ENCODE data around the gene PAN3. TPM values are rescaled to one million over a fixed set of nuclear protein-coding genes. Genes with fewer than 3 reads are reported as not detected.
"Not testable (repeated sequence)": the region's sequence is repeated elsewhere in the genome, so short reads cannot be mapped to it uniquely, and the experiment has no call there.

PAN3 gene
- total RNA-seq, 4 donors from 2014 or later: 41.7 to 68.3 (median 42.2) TPM

GRCh38 chr13:28097503-28097902 lies 40.8 kb upstream of the PAN3 start:
- no peak for TF ChIP-seq POLR2A (IDR thresholded peaks at IDR 0.05)
- TF ChIP-seq EP300 (IDR thresholded peaks at IDR 0.05): no peak
- TF ChIP-seq POLR2AphosphoS5 (IDR thresholded peaks at IDR 0.05): no peak
- no peak for TF ChIP-seq CTCF (IDR thresholded peaks at IDR 0.05)
- 58% methylated on average over 3 of the region's 3 CpGs for WGBS
- H3K36me3 ChIP-seq: no peaks in the 10 kb centered on the region
- peaks cover 82% of the 10 kb centered on the region for H3K27me3 ChIP-seq
- H3K27ac ChIP-seq: no peak overlapping the region
- no peak overlapping the region for H3K4me3 ChIP-seq
- no peak for DNase-seq (ENCODE audit: low spot score in 2 of 2)
- H3K9me3 ChIP-seq: no peaks in the 10 kb centered on the region
- peaks cover 15% of the 10 kb centered on the region for H3K4me1 ChIP-seq

DNA sequence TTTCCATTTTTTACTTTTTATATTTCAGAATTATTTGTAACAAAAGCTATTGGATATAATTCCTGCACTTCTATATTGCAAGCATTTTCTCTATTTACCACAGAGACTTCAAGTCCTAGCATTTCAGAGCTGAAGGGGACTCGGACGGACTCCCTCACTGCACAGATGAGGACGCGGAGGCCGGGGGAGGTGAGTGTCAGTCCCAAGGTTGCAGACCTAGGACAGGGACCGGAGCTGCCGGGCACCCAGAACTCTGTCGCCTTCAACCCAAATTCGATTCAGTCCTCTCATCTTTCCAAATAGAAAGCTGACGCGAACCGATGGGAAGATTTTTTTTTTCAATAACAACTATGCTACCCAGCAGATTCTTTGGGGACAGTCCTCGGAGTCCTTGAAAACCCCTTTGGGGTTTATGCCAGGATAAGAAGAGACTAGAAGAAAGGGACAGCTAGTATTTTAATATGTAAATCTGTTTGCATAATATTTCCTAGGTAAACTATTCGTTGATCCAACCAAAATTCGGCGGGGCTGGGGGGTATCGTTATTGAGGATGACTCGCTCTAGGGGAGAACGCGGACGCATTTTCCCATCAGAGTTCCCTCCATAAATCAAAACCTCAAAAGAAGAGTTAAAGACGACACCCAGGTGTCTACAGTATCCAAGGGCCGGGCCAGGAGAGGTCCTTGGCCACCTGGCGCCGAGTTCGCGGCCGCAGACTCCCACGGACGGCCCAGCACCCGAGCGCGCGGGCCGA lies 38.8 kb upstream of the PAN3 start:
- DNase-seq (ENCODE audit: low spot score in 2 of 2): no peak
- peaks cover 84% of the 10 kb centered on the region for H3K27me3 ChIP-seq
- no peak overlapping the region for H3K27ac ChIP-seq
- WGBS: 15% methylated on average over 23 of the region's 35 CpGs
- peak overlapping the region; percentile 52 for H3K4me3 ChIP-seq
- H3K36me3 ChIP-seq: no peaks in the 10 kb centered on the region
- H3K4me1 ChIP-seq: peaks cover 15% of the 10 kb centered on the region
- no peaks in the 10 kb centered on the region for H3K9me3 ChIP-seq
- TF ChIP-seq POLR2AphosphoS5 (IDR thresholded peaks at IDR 0.05): no peak

- no peak for DNase-seq (ENCODE audit: low spot score in 2 of 2)
- Histone ChIP-seq H3K27ac (no peak within 1 kb of the TSS), H3K27me3 (peaks cover 77% of the 10 kb centered on the region), H3K4me1 (peaks cover 15% of the 10 kb centered on the region), H3K9me3 (no peaks in the 10 kb centered on the region), H3K36me3 (no peaks in the 10 kb centered on the region), H3K4me3 (peak within 1 kb of the TSS; percentile 52)
- TF ChIP-seq POLR2AphosphoS5 (IDR thresholded peaks at IDR 0.05): no peak
- WGBS: 4% methylated on average over 16 of the region's 106 CpGs
Measured at GRCh38 chr13:28100150-28101121, 37.9 kb upstream of the PAN3 start, which contains the start of gene FLT3. TSS of gene FLT3 (minus strand) at chr13:28100576. CDS start at chr13:28100510, 66 bp downstream.

- H3K27me3 ChIP-seq: peaks cover 64% of the 10 kb centered on the region
- H3K36me3 ChIP-seq; H3K27ac ChIP-seq; H3K4me3 ChIP-seq; DNase-seq (ENCODE audit: low spot score in 2 of 2); H3K9me3 ChIP-seq: not testable (repeated sequence)
- peaks cover 15% of the 10 kb centered on the region for H3K4me1 ChIP-seq
- 90% methylated on average over 4 of the region's 4 CpGs for WGBS
Measured at GRCh38 chr13:28101886-28102285, 36.5 kb upstream of the PAN3 start.

GRCh38 chr13:28106976-28107375 lies 31.4 kb upstream of the PAN3 start:
- H3K27me3 ChIP-seq: peaks cover 16% of the 10 kb centered on the region
- no peaks in the 10 kb centered on the region for H3K4me1 ChIP-seq
- H3K36me3 ChIP-seq: no peaks in the 10 kb centered on the region
- H3K9me3 ChIP-seq: no peaks in the 10 kb centered on the region
- H3K27ac ChIP-seq: no peak overlapping the region
- TF ChIP-seq POLR2AphosphoS5 (IDR thresholded peaks at IDR 0.05) (no peak), POLR2A (IDR thresholded peaks at IDR 0.05) (no peak), CTCF (IDR thresholded peaks at IDR 0.05) (no peak), EP300 (IDR thresholded peaks at IDR 0.05) (no peak)
- 82% methylated on average over 1 of the region's 1 CpG for WGBS
- no peak for DNase-seq (ENCODE audit: low spot score in 2 of 2)
- no peak overlapping the region for H3K4me3 ChIP-seq

DNA sequence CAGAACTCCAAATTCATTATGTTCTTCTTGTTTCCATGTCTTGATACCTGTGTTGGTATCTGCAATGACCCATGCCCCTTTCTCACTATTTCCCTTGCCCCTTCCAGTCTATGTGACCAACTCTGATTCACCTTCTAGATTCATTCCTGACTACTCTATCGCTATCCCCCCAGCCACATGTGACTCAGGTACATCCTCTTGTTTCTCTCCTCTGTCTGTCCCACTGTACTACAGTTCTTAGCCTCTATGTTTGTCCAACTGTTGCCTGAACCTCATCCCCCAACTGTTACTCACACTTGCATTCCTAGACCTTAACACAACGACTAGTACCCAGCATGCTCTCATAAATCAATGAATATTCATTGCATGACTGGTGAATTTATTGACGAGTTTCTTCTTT lies 27.9 kb upstream of the PAN3 start:
- TF ChIP-seq CTCF (IDR thresholded peaks at IDR 0.05) (no peak), EP300 (IDR thresholded peaks at IDR 0.05) (no peak)
- 74% methylated on average over 3 of the region's 3 CpGs for WGBS
- Histone ChIP-seq H3K4me1 (no peaks in the 10 kb centered on the region), H3K27me3 (peaks cover 4% of the 10 kb centered on the region), H3K9me3 (no peaks in the 10 kb centered on the region), H3K4me3 (no peak overlapping the region), H3K27ac (no peak overlapping the region), H3K36me3 (no peaks in the 10 kb centered on the region)
- no peak for DNase-seq (ENCODE audit: low spot score in 2 of 2)
